Neuronal stem cell (in vitro differentiated cells): ENCODE results near the gene CHD8.

Experiments used
- DNase-seq: peaks from one replicate; pipeline ENCODE4 v3.0.0-alpha.2; 2013; ENCODE audit warnings: low spot score
- H2AFZ ChIP-seq: one replicate; pipeline ENCODE4 v1.6.1; 2013; ENCODE audit warnings: mild to moderate bottlenecking, low read length, inconsistent platforms
- H2AK5ac ChIP-seq: 2 replicates; pipeline ENCODE4 v1.6.1; 2013; ENCODE audit warnings: low read depth, mild to moderate bottlenecking, inconsistent platforms, low read length, moderate library complexity, mixed read lengths
- H2BK120ac ChIP-seq: 2 replicates; pipeline ENCODE4 v1.6.1; 2013; ENCODE audit warnings: low read depth, mild to moderate bottlenecking, inconsistent platforms, low read length, moderate library complexity, mixed read lengths
- H2BK12ac ChIP-seq: one replicate; pipeline ENCODE4 v1.6.1; 2013; ENCODE audit warnings: low read length, inconsistent platforms
- H2BK15ac ChIP-seq: 2 replicates; pipeline ENCODE4 v1.6.1; 2013; ENCODE audit warnings: mild to moderate bottlenecking, low read length, inconsistent platforms, mixed read lengths
- H2BK5ac ChIP-seq: one replicate; pipeline ENCODE4 v1.6.1; 2013; ENCODE audit warnings: inconsistent platforms, mild to moderate bottlenecking, low read length, moderate library complexity
- H3K14ac ChIP-seq: one replicate; pipeline ENCODE4 v1.6.1; 2013; ENCODE audit warnings: low read length, inconsistent platforms
- H3K18ac ChIP-seq: 2 replicates; pipeline ENCODE4 v1.6.1; 2013; ENCODE audit warnings: low read length, inconsistent platforms
- H3K23ac ChIP-seq: 2 replicates; pipeline ENCODE4 v1.6.1; 2013; ENCODE audit warnings: low read depth, mild to moderate bottlenecking, mixed read lengths, low read length, inconsistent platforms; ENCODE audit not compliant: poor library complexity
- H3K27ac ChIP-seq: replicated peaks from 3 replicates; pipeline ENCODE4 v1.5.1; 2013; ENCODE audit warnings: low read length, inconsistent platforms
- H3K27me3 ChIP-seq, 3 experiments: 2 replicates each; pipeline ENCODE4 v1.6.1; 2013; ENCODE audit warnings: low read length in 3 of 3, mild to moderate bottlenecking in 2 of 3, inconsistent platforms in 1 of 3, low read depth in 1 of 3, mixed read lengths in 1 of 3, moderate library complexity in 1 of 3; ENCODE audit not compliant: control insufficient read depth in 3 of 3, insufficient read depth in 3 of 3
- H3K36me3 ChIP-seq, 2 donors: replicated peaks in 1 of 2; 2 replicates each; pipeline ENCODE4 v1.6.1; 2013; ENCODE audit warnings: low read length in 2 of 2; ENCODE audit not compliant: control insufficient read depth in 2 of 2, insufficient read depth in 2 of 2
- H3K4ac ChIP-seq: 2 replicates; pipeline ENCODE4 v1.6.1; 2013; ENCODE audit warnings: inconsistent platforms, mild to moderate bottlenecking, low read length, moderate library complexity
- H3K4me1 ChIP-seq, 2 donors: 1 replicate in 1 of 2; 2 replicates in 1 of 2; pipeline ENCODE4 v1.6.1; 2013; ENCODE audit warnings: low read length in 2 of 2, low read depth in 1 of 2; ENCODE audit not compliant: control insufficient read depth in 2 of 2, insufficient read depth in 1 of 2
- H3K4me2 ChIP-seq: one replicate; pipeline ENCODE4 v1.6.1; 2013; ENCODE audit warnings: mild to moderate bottlenecking, low read length, inconsistent platforms; ENCODE audit not compliant: insufficient read depth, poor library complexity, severe bottlenecking
- H3K4me3 ChIP-seq, 2 donors: 2 replicates each; pipeline ENCODE4 v1.5.1; 2013; ENCODE audit warnings: low read length in 2 of 2, mild to moderate bottlenecking in 2 of 2, inconsistent platforms in 1 of 2, moderate library complexity in 1 of 2
- H3K79me1 ChIP-seq: one replicate; pipeline ENCODE4 v1.6.1; 2013; ENCODE audit warnings: low read depth, mild to moderate bottlenecking, inconsistent platforms, low read length, moderate library complexity
- H3K9ac ChIP-seq: one replicate; pipeline ENCODE4 v1.6.1; 2013; ENCODE audit warnings: mild to moderate bottlenecking, low read depth, low read length, inconsistent platforms; ENCODE audit not compliant: poor library complexity
- H3K9me3 ChIP-seq, 2 donors: replicated peaks in 1 of 2; 2 replicates each; pipeline versions ENCODE3 to v1.6.1; 2013; ENCODE audit warnings: low read length in 2 of 2, mild to moderate bottlenecking in 2 of 2, inconsistent platforms in 1 of 2, low read depth in 1 of 2, mixed read lengths in 1 of 2, moderate library complexity in 1 of 2; ENCODE audit not compliant: control insufficient read depth in 2 of 2, insufficient read depth in 1 of 2
- H4K8ac ChIP-seq: one replicate; pipeline ENCODE4 v1.6.1; 2013; ENCODE audit warnings: low read depth, mild to moderate bottlenecking, inconsistent platforms, low read length, moderate library complexity
- H4K91ac ChIP-seq: one replicate; pipeline ENCODE4 v1.6.1; 2013; ENCODE audit warnings: low read length, low read depth, mild to moderate bottlenecking, inconsistent platforms; ENCODE audit not compliant: poor library complexity
- WGBS, 2 donors: extraction: QIAGEN DNeasy Blood & Tissue Kit; methylation state at CpG; one replicate each; pipeline ENCODE4 v1.1.7; 2013; ENCODE audit warnings: missing lambda C conversion rate in 2 of 2, mixed read lengths in 1 of 2; ENCODE audit not compliant: insufficient read length in 2 of 2, insufficient replicate concordance in 1 of 2; ENCODE audit errors: extremely low coverage in 2 of 2; 5-methylcytosine and 5-hydroxymethylcytosine counted together

The CHD8 gene

GRCh38 chr14:21384494-21384851, 71.5 kb downstream of the CHD8 start:
- no peak for DNase-seq
- Histone ChIP-seq H3K9me3 (no peaks in the 10 kb centered on the region), H4K91ac (no peak overlapping the region), H2BK120ac (no peak overlapping the region), H2AK5ac (no peak overlapping the region), H3K9ac (peak overlapping the region; percentile 57), H2BK12ac (no peak overlapping the region), H3K23ac (no peak overlapping the region), H2BK5ac (no peak overlapping the region), H3K79me1 (no peaks in the 10 kb centered on the region), H2AFZ (peak overlapping the region; percentile 97), H3K36me3 (peaks cover 9 to 82% of the 10 kb centered on the region in 2 donors), H3K27me3 (no peaks in the 10 kb centered on the region), H3K4me1 (peaks cover 0 to 7% of the 10 kb centered on the region in 2 donors), H2BK15ac (no peak overlapping the region), H3K27ac (peak overlapping the region; percentile 91), H3K4ac (no peak overlapping the region), H4K8ac (no peak overlapping the region), H3K18ac (peak overlapping the region; percentile 95), H3K4me3 (peak overlapping the region; percentile 92 to 94), H3K14ac (no peak overlapping the region), H3K4me2 (peak overlapping the region; percentile 79)
- WGBS, 2 donors = no CpG with 5 or more reads among the region's 12 CpGs

GRCh38 chr14:21383848-21384493, 72.0 kb downstream of the CHD8 start, which contains the start of gene SUPT16H:
Gene SUPT16H, minus strand, starts transcription at chr14:21384019. Its CDS starts 92 bp downstream, at chr14:21383927.
- Histone ChIP-seq H3K4ac (no peak within 1 kb of the TSS), H2BK12ac (no peak within 1 kb of the TSS), H3K9ac (peak within 1 kb of the TSS; percentile 87), H3K18ac (peak within 1 kb of the TSS; percentile 95), H3K79me1 (no peaks in the 10 kb centered on the region), H3K9me3 (no peaks in the 10 kb centered on the region), H3K27me3 (no peaks in the 10 kb centered on the region), H3K23ac (no peak within 1 kb of the TSS), H4K91ac (no peak within 1 kb of the TSS), H2BK15ac (no peak within 1 kb of the TSS), H4K8ac (no peak within 1 kb of the TSS), H2AK5ac (no peak within 1 kb of the TSS), H3K4me1 (peaks cover 0 to 7% of the 10 kb centered on the region in 2 donors), H3K14ac (no peak within 1 kb of the TSS), H2AFZ (peak within 1 kb of the TSS; percentile 97), H2BK120ac (no peak within 1 kb of the TSS), H3K4me3 (peak within 1 kb of the TSS; percentile 92 to 94), H3K36me3 (peaks cover 9 to 82% of the 10 kb centered on the region in 2 donors), H3K27ac (peak within 1 kb of the TSS; percentile 91), H3K4me2 (peak within 1 kb of the TSS; percentile 79), H2BK5ac (no peak within 1 kb of the TSS)
- DNase-seq = peak; percentile 94
- no CpG with 5 or more reads among the region's 54 CpGs for WGBS, 2 donors

- no CpG with 5 or more reads among the region's 39 CpGs for WGBS, 2 donors
- DNase-seq = no peak
- no peak overlapping the region for H2BK5ac ChIP-seq
- H2BK12ac ChIP-seq = no peak overlapping the region
- peak overlapping the region; percentile 44 for H3K18ac ChIP-seq
- H3K4me3 ChIP-seq = peak overlapping the region; percentile 92 to 94
- H2AK5ac ChIP-seq = no peak overlapping the region
- no peak overlapping the region for H3K27ac ChIP-seq
- H3K4me1 ChIP-seq = peaks cover 0 to 7% of the 10 kb centered on the region in 2 donors
- H3K79me1 ChIP-seq = no peaks in the 10 kb centered on the region
- H2BK120ac ChIP-seq = no peak overlapping the region
- H3K9me3 ChIP-seq = no peaks in the 10 kb centered on the region
- no peak overlapping the region for H3K4ac ChIP-seq
- no peak overlapping the region for H2BK15ac ChIP-seq
- peak overlapping the region; percentile 87 for H3K9ac ChIP-seq
- H3K23ac ChIP-seq = no peak overlapping the region
- peaks cover 5 to 82% of the 10 kb centered on the region in 2 donors for H3K36me3 ChIP-seq
- H3K14ac ChIP-seq = no peak overlapping the region
- H2AFZ ChIP-seq = peak overlapping the region; percentile 97
- no peak overlapping the region for H4K91ac ChIP-seq
- H4K8ac ChIP-seq = no peak overlapping the region
- H3K4me2 ChIP-seq = peak overlapping the region; percentile 59
- H3K27me3 ChIP-seq = no peaks in the 10 kb centered on the region
Measured at GRCh38 chr14:21382886-21383847, 72.8 kb downstream of the CHD8 start.

GRCh38 chr14:21382095-21382494, 73.8 kb downstream of the CHD8 start:
- no peak overlapping the region for H3K14ac ChIP-seq
- no peak overlapping the region for H3K4me2 ChIP-seq
- H4K8ac ChIP-seq = no peak overlapping the region
- no peak overlapping the region for H3K27ac ChIP-seq
- H4K91ac ChIP-seq = no peak overlapping the region
- H2BK120ac ChIP-seq = no peak overlapping the region
- H2BK12ac ChIP-seq = no peak overlapping the region
- H3K36me3 ChIP-seq = peaks cover 5 to 82% of the 10 kb centered on the region in 2 donors
- no peak overlapping the region for H2BK5ac ChIP-seq
- H2AFZ ChIP-seq = no peak overlapping the region
- H3K9ac ChIP-seq = no peak overlapping the region
- no peak overlapping the region for H3K23ac ChIP-seq
- H3K4me3 ChIP-seq = peak overlapping the region in 1 of 2 donors; percentile 94
- no peak for DNase-seq
- no peak overlapping the region for H3K18ac ChIP-seq
- H3K9me3 ChIP-seq = no peaks in the 10 kb centered on the region
- peaks cover 0 to 7% of the 10 kb centered on the region in 2 donors for H3K4me1 ChIP-seq
- no peak overlapping the region for H2AK5ac ChIP-seq
- no peaks in the 10 kb centered on the region for H3K27me3 ChIP-seq
- H3K4ac ChIP-seq = no peak overlapping the region
- no peaks in the 10 kb centered on the region for H3K79me1 ChIP-seq
- H2BK15ac ChIP-seq = no peak overlapping the region
